AG04450 (cell line): ENCODE results near the gene MEP1B. TPM values are rescaled to one million over a fixed set of nuclear protein-coding genes. Genes with fewer than 3 reads are reported as not detected.

Experiments
- CTCF ChIA-PET: fragments of 300-600, 350-600 bp; formaldehyde crosslinking; extraction: SDS; loops from one replicate; lab custom pipeline; 2022; ENCODE audit warnings: antibody characterized with exemption, inconsistent platforms; lab: Charles Lee
- POLR2A ChIA-PET: fragments of 350-600 bp; formaldehyde crosslinking; extraction: SDS; loops from one replicate; lab custom pipeline; 2021; ENCODE audit warnings: antibody characterized with exemption, inconsistent platforms; lab: Yijun Ruan, JAX
- DNase-seq: peaks from one replicate; pipeline ENCODE4 v3.0.0-alpha.2; 2011; ENCODE audit warnings: low read depth, low spot score
- H3K27ac ChIP-seq: one replicate; pipeline ENCODE4 v1.5.1; 2012; ENCODE audit warnings: low read depth, low read length, control low read depth
- H3K27me3 ChIP-seq: one replicate; pipeline ENCODE4 v1.6.0; 2012; ENCODE audit warnings: low read length; ENCODE audit not compliant: control insufficient read depth, insufficient read depth
- H3K4me3 ChIP-seq: 2 replicates; pipeline ENCODE4 v1.5.1; 2011; ENCODE audit warnings: mild to moderate bottlenecking, low read depth, low read length, control low read depth
- H3K9me3 ChIP-seq: 2 replicates; pipeline ENCODE4 v1.5.1; 2012; ENCODE audit warnings: low read length; ENCODE audit not compliant: control insufficient read depth, insufficient read depth
- CTCF ChIP-seq: IDR thresholded peaks from 2 replicates; pipeline ENCODE4 v1.5.1; 2011; ENCODE audit warnings: low read depth, low read length, control low read depth, inconsistent platforms
- polyA plus RNA-seq: library from polyadenylated mRNA; depleted of rRNA; stranded (reverse); fragments of >200 nt; gene quantifications from 2 replicates; pipeline ENCODE4 v1.2.3, GENCODE V29; 2011

The MEP1B gene
- polyA plus RNA-seq, 1 experiment, result not detected

- no peak overlapping the region for H3K4me3 ChIP-seq
- H3K27ac ChIP-seq, result no peak overlapping the region
- ChIA-PET POLR2A (no interaction called here), CTCF (interaction anchor here (1.0 kb wide), 1 partner anchor 16 kb away, joined by 4 read pairs; no protein-coding TSS in a partner anchor)
- peaks cover 2% of the 10 kb centered on the region for H3K27me3 ChIP-seq
- DNase-seq, result no peak
- H3K9me3 ChIP-seq, result no peaks in the 10 kb centered on the region
- no peak for TF ChIP-seq CTCF
Measured at GRCh38 chr18:32255570-32255969, 65.7 kb downstream of the MEP1B start.

GRCh38 chr18:32257084-32257785 is 67.4 kb downstream of the MEP1B start:
- CTCF ChIA-PET, result interaction anchor here (0.6 to 1.1 kb wide), 2 partner anchors 16 to 68 kb away, joined by 3 to 4 read pairs; no protein-coding TSS in a partner anchor
- Histone ChIP-seq H3K4me3 (no peak overlapping the region), H3K27me3 (peaks cover 2% of the 10 kb centered on the region), H3K9me3 (no peaks in the 10 kb centered on the region), H3K27ac (no peak overlapping the region)
- no peak for TF ChIP-seq CTCF
- DNase-seq, result no peak
- POLR2A ChIA-PET, result no interaction called here

GRCh38 chr18:32258148-32258547 is 68.3 kb downstream of the MEP1B start:
- no peak for DNase-seq
- ChIA-PET POLR2A (no interaction called here), CTCF (no interaction called here)
- Histone ChIP-seq H3K4me3 (no peak overlapping the region), H3K9me3 (no peaks in the 10 kb centered on the region), H3K27me3 (peaks cover 2% of the 10 kb centered on the region), H3K27ac (no peak overlapping the region)
- TF ChIP-seq CTCF, result no peak

GRCh38 chr18:32258558-32259204 is 68.8 kb downstream of the MEP1B start:
- H3K4me3 ChIP-seq, result no peak overlapping the region
- no peak for DNase-seq
- no peaks in the 10 kb centered on the region for H3K9me3 ChIP-seq
- CTCF ChIA-PET, result interaction anchor here (1.2 to 2.0 kb wide), 2 partner anchors 13 to 212 kb away, joined by 5 to 10 read pairs; partner anchors contain the start of gene GAREM1
- POLR2A ChIA-PET, result no interaction called here
- H3K27ac ChIP-seq, result no peak overlapping the region
- TF ChIP-seq CTCF, result no peak
- peaks cover 2% of the 10 kb centered on the region for H3K27me3 ChIP-seq

GRCh38 chr18:32259553-32259952 is 69.7 kb downstream of the MEP1B start:
- TF ChIP-seq CTCF, result no peak
- Histone ChIP-seq H3K27ac (no peak overlapping the region), H3K27me3 (peaks cover 2% of the 10 kb centered on the region), H3K4me3 (no peak overlapping the region), H3K9me3 (no peaks in the 10 kb centered on the region)
- DNase-seq, result no peak
- ChIA-PET CTCF (interaction anchor here (1.2 to 2.4 kb wide), 4 partner anchors 11 to 211 kb away, joined by 5 to 10 read pairs (median 6); partner anchors contain the start of gene GAREM1), POLR2A (no interaction called here)
